GM19324 (cell line): ENCODE data around the gene TRAPPC3.

Experiments
- ATAC-seq: cut with Tn5 transposase; IDR thresholded peaks from one replicate; pipeline ENCODE4 v1.9.1; 2021; ENCODE audit warnings: mild to moderate bottlenecking, moderate library complexity; ENCODE audit not compliant: unreplicated experiment, low FRiP score

TRAPPC3 gene

GRCh38 chr1:36108314-36108713 lies 41.0 kb downstream of the TRAPPC3 start:
- no peak for ATAC-seq

- no peak for ATAC-seq
These were observed 41.9 kb downstream of the TRAPPC3 start for GRCh38 chr1:36107394-36107793.

GRCh38 chr1:36106269-36106668 lies 43.0 kb downstream of the TRAPPC3 start:
- ATAC-seq: no peak

GRCh38 chr1:36101546-36101945 lies 47.7 kb downstream of the TRAPPC3 start:
- ATAC-seq: no peak

GRCh38 chr1:36100376-36100775 lies 48.9 kb downstream of the TRAPPC3 start:
- no peak for ATAC-seq

- ATAC-seq: no peak
These were observed 49.5 kb downstream of the TRAPPC3 start for GRCh38 chr1:36099681-36100341.

- ATAC-seq: no peak
These were observed 50.5 kb downstream of the TRAPPC3 start for GRCh38 chr1:36098650-36099365.

- ATAC-seq: no peak
These were observed 51.3 kb downstream of the TRAPPC3 start for GRCh38 chr1:36097693-36098585.

GRCh38 chr1:36096500-36097432 lies 52.5 kb downstream of the TRAPPC3 start:
- no peak for ATAC-seq

- ATAC-seq: no peak
These were observed 53.4 kb downstream of the TRAPPC3 start for GRCh38 chr1:36095760-36096405.

GRCh38 chr1:36094621-36095061 lies 54.6 kb downstream of the TRAPPC3 start:
- ATAC-seq: no peak

GRCh38 chr1:36093929-36094328 lies 55.4 kb downstream of the TRAPPC3 start:
- no peak for ATAC-seq

GRCh38 chr1:36093226-36093625 lies 56.1 kb downstream of the TRAPPC3 start:
- no peak for ATAC-seq

GRCh38 chr1:36092798-36093185 lies 56.5 kb downstream of the TRAPPC3 start:
- no peak for ATAC-seq

GRCh38 chr1:36092166-36092797 lies 57.0 kb downstream of the TRAPPC3 start:
- ATAC-seq: no peak

- ATAC-seq: no peak
These were observed 57.6 kb downstream of the TRAPPC3 start for GRCh38 chr1:36091698-36092097.

- ATAC-seq: no peak
These were observed 58.1 kb downstream of the TRAPPC3 start for GRCh38 chr1:36091141-36091540.

- ATAC-seq: no peak
These were observed 59.7 kb downstream of the TRAPPC3 start for GRCh38 chr1:36089393-36090121.
